HTERT RPE-1 (cell line): Measurements from ENCODE around the gene SGO2.

Experiments
- in situ Hi-C: fragments of 300-500 bp; cut with MboI; formaldehyde crosslinking; loops from 4 replicates; pipeline ENCODE4 v1.14.3; 2020; ENCODE audit warnings: low sequenced_read_pairs

The SGO2 gene, protein sequence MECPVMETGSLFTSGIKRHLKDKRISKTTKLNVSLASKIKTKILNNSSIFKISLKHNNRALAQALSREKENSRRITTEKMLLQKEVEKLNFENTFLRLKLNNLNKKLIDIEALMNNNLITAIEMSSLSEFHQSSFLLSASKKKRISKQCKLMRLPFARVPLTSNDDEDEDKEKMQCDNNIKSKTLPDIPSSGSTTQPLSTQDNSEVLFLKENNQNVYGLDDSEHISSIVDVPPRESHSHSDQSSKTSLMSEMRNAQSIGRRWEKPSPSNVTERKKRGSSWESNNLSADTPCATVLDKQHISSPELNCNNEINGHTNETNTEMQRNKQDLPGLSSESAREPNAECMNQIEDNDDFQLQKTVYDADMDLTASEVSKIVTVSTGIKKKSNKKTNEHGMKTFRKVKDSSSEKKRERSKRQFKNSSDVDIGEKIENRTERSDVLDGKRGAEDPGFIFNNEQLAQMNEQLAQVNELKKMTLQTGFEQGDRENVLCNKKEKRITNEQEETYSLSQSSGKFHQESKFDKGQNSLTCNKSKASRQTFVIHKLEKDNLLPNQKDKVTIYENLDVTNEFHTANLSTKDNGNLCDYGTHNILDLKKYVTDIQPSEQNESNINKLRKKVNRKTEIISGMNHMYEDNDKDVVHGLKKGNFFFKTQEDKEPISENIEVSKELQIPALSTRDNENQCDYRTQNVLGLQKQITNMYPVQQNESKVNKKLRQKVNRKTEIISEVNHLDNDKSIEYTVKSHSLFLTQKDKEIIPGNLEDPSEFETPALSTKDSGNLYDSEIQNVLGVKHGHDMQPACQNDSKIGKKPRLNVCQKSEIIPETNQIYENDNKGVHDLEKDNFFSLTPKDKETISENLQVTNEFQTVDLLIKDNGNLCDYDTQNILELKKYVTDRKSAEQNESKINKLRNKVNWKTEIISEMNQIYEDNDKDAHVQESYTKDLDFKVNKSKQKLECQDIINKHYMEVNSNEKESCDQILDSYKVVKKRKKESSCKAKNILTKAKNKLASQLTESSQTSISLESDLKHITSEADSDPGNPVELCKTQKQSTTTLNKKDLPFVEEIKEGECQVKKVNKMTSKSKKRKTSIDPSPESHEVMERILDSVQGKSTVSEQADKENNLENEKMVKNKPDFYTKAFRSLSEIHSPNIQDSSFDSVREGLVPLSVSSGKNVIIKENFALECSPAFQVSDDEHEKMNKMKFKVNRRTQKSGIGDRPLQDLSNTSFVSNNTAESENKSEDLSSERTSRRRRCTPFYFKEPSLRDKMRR

DNA sequence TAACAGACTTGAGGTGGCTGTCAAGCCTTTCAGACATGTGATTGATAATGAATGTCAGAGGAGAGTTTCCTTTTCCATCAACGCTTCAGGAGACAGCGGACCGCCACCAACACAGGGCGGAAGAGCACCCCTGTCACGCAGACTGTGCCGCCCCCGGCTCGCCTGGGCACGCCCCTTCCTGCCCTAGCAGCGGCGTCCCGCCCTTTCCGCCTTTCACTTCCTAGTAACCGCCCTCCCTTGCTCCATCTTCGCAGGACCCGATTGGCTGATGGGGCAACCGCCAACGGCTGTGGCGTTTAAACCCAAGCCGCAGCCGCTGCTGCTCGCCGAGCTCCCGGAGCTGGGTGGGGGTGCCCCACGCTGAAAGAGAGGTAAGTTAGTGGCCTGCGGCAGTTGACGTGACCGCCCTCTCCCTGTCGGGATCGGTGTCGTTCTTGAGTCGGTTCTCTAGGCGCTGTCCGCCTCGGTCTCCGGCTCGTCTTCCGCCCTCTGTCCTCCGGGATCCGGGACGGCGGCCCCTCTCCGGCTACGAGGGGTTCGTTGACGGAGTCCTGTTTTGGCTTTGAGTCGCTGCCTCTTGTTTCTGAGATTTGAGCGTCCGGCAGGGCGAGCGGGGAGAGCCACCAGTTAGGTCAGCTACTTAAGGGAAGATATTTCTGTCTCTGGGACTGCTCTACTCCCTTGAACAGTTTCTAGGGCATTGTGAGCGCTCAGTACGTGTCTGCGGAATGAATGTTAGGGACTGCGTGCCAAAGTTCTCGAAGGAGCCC lies at the start of gene SGO2:
SGO2 (plus strand) TSS at position 326 of the 770 bp plus-strand sequence. CDS start 6,769 bp downstream, outside the sequence.
- in situ Hi-C loops: no loop called here

DNA sequence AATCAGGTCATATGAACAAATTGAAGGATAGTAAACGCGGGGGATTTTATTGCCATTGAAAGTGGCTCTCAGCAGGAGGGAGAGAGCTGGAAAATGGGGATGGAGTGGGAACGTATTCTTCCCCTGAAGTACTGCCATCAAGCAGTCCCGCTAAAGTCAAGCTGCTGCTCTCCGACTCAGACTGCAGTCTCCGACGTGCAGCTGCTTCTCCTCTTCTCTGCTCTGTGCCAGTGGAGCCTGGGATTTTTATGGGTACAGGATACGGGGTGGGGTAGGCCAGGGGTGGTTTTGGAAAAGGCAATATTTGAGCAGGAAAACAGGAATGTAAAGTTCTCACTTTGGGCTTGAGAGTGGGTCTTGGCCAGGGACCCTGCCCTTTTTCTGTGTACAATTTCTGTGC lies 49.2 kb upstream of the SGO2 start:
- in situ Hi-C loops: no loop called here

DNA sequence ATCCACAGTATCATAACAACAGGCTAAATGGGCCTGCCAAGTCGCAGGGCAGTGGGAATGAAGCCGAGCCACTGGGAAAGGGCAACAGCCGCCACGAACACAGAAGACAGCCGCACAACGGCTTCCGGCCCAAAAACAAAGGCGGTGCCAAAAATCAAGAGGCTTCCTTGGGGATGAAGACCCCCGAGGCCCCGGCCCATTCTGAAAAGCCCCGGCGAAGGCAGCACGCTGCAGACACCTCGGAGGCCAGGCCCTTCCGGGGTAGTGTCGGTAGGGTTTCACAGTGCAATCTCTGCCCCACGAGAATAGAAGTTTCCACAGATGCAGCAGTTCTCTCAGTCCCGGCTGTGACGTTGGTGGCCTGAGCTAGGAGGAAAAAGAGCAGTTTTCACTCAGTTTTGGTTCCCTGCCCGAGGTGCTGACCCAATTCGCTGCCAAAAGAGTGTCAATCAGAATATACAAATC lies 48.3 kb upstream of the SGO2 start:
- in situ Hi-C loops: no loop called here

DNA sequence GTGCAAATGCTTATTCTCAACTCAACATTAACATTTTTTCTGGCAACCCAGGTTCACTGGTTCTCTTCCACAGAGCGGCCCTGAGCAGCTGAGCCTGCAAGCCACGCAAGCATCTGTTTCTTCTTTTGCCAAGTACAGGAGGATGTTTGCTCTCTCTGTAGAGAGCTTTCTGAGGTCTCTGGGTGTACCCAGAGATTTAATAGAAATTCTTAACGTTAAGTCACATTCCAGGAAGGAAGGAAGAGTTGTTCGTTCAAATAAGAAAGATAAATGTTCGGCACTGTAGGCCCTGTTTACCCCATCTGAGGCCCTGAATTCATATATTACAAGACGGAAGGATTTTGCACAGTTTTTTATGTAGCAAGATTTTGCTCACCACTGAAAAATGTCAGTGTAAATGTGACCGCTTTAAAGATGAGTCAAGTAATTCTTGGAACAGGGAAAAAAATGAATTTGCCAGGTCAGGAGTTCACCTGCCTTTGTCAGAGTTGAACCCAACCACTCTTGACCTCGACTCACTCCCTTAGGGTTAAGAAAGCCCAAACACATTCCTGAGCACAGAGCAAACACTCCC lies 46.2 kb upstream of the SGO2 start:
- in situ Hi-C loops: no loop called here

DNA sequence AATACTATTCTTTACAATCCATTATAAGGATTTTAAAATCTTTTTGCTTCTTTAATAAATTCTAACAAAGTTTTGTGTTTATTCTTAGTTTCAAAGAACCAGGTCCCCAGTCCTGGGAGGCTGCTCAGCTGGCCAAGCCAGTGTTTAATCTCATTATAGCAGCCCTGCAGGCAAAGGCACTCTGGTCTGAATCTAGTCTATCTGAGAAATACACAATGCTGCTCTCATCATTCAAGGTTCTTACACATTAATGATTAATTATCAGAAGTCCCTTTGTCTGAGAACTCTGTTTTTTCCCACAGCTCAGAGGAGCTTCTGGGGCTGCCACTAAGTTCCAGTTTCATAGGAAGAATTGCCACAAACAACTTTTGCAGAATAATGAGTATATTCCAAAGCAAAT lies 43.8 kb upstream of the SGO2 start:
- in situ Hi-C loops: no loop called here

DNA sequence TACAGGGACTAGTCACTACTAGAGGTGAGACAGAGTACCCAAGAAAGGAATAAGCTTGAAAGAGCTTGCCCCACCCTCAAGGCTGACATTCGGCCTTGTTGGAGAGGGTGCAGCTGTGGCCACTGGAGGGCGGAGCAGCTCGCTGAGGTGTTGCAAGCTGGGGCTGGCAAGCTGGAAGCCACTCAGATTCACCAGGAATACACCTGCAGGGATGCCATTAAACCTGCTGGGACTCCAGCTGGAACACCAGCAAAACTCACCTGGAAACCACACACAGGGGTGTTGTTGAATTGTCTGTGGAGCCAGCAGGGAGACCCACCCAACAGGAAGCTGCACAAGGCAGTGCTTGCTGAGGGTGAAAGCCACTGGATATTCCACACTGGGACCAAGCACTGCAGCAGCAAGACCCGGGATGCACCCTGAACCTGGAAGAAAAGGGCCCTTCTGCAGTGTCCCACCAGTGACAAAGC lies 42.2 kb upstream of the SGO2 start:
- in situ Hi-C loops: no loop called here

DNA sequence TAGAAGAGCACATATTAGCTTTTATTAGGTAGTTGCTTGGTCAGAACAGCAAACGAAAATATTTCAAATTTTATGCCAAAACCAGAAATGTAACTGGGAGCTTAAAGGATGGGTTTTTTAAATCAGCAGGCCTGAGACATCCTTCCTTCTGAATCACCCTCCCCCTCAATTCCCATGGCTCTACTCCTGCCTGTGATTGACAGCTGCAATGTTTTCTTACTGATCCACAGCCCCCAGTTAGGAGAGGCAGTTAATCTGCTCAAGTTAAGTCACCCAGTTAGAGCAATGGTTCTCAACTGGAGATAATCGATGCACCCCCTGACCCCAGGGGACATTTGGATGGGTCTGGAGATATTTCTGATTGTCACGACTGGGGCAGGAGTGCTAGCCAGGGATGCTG lies 41.1 kb upstream of the SGO2 start:
- in situ Hi-C loops: no loop called here

DNA sequence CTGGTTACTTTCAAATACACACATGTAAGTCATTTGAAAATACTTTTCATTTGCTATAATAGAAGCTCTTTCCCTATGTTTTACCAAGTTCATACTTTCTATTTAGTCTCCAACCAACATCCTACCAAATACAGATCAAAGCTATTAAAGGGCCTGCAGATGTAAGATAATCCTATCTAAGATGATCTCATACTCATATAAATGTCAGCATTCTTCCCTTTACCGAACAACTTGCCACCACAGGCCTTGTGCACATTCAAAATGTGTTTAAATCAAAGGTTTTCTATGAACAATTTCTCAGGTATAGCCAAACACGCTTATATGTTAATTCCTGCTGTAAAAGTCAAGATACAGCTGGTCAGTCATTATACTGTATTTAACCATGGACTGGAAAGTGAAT lies 39.5 kb upstream of the SGO2 start:
- in situ Hi-C loops: no loop called here

DNA sequence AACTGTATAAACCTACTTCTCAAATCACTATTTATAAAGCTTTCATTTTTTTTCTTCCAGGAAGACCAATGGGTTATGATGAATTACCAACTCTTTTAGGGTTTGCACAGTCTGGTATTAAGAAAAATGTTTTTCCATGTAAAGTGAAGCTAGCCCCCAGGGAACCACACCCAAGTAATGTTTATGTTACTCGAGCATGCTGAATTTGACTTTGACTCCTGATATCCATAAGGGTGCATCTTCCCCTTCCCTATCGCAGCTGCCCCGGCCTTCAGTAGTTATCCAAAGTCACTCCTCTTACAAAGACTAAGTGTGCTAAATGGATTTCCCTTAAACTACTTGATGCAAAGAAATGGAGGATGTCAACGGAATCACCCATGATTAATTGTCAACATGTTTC lies 37.8 kb upstream of the SGO2 start:
- in situ Hi-C loops: no loop called here

DNA sequence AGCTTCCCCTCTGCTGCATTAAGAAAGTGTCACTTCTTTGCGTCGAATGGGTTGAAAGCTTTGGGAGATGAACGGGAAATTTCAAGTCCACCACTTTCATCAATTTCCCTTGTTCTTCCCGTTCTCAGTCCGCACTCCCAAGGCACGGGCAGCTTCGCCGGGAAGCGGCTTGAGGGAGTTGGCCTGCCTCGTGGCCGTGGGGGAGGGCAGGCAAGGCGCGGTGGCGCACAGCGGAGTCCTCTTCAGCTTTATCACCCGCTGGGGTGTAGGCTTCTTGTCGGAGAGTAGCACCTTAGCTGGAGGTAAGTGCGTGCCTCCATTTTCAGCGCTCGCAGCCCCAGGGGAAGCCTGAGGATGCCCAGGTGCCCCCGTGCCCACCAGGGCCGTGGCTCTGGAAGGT lies 36.0 kb upstream of the SGO2 start:
- in situ Hi-C loops: no loop called here

DNA sequence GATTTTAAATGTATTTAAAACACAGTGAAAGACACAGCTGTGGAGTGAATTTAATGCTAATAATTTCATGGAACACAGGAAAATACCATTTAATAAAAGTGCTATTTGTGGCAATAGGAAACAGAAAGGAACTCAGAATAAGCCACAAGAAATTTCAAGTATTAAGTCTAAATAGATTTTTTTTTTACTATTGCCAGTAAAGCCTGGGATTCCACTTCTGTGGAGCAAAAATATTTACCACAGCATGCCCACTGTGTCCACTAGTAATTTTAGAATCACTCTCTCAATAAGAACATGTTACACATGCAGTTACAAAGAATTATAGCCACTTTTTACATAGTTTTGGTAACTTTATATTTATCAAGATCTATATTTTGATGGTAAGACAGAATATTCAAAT lies 33.4 kb upstream of the SGO2 start:
- in situ Hi-C loops: no loop called here

DNA sequence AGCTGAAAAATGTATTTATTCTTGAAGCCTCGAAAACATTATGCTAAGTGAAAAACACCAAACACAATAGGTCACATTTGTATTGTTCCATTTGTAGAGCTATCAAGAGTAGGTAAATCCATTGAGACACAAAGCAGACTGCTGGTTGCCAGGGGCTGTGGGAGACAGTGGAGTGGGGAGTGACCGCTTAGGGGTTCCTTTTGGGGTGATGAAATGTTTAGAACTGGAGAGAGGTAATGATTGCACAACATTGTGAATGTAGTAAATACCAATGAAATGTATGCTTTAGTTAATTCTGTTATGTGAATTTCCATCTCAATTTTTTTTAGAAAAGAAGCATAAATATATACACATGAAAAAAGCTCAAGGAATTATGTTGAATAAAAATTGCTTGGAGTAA lies 32.0 kb upstream of the SGO2 start:
- in situ Hi-C loops: no loop called here

DNA sequence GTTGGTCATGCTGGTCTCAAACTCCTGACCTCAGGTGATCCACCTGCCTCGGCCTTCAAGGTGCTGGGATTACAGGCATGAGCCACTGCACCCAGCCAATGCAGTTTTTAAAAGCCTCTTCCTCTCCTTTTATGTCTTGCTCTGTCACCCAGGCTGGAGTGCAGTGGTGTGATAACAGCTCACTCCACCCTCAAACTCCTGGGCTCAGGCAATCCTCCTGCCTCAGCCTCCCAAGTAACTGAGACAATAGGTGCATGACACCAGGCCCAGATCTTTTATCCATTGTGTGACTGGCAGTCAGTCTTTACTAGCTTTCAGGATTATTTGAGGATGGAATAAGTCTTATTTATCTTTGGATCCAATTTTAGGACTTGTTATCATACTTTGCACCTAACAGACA lies 29.3 kb upstream of the SGO2 start:
- in situ Hi-C loops: no loop called here

DNA sequence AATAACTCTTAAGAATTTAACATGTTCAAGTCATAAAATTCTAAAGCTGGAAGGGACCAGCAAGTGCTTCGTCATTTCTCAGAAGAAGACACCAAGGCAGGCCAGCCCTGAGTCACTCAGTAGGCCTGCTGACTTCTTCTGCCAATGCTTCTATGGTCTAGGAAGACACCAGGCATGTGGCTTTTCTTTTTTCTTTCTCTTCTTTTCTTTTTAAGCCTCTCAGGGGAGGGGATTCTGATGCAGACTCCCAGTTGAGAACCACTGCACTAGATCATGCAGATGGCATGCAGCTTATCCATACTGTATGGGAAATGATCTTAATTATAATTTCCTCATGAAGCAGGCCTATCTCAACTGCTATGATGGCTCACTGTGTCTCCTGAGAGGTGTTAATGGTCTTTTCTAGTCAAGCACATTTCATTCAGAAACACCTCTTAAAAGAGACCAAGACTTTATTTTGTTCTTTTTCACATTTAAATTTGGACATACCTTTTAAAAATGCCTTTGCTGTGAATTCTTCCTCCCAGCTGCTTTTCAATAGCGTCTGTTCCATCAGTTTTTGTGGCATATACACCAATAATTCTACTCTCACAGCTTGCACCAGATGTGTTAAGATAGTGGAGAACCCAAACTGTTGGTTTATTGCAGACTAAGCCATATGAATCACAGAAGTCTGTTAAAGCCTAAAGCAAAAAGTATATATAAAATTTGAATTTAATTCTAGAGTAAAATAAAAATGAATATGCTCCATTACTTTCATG lies 27.4 kb upstream of the SGO2 start:
- in situ Hi-C loops: no loop called here

DNA sequence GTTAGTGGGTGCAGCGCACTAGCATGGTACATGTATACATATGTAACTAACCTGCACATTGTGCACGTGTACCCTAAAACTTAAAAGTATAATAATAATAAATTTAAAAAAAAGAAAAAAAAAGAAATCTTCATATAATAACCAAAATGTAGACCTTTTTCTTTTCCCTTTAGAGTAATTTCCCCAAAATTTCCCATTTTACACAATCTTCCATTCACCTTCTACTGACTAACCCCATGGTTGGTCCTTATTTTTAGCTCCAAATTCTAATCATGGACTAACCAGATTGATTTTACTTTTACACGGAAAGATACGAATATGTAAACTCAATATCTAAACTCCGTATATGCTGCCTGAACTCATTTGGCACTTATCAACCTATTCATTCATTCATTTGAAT lies 23.8 kb upstream of the SGO2 start:
- in situ Hi-C loops: no loop called here

DNA sequence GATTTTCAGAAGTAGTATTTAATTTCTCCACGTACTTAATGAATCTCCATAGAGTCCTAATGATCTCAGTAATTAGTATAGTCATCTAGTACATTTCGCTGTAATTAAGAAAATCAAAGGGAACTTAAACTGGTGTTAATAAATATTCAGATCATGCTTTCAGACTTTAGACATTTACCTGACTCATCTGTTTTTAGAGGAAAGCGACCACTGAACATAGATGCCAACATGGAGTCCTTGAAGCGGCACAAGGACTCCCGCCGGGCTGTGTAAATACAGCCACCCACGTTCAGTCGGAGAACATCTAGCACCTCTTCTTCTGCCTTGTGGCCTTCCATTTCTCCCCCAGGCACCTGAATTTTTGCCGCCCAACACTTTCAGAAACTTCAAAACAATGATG lies 19.3 kb upstream of the SGO2 start:
- in situ Hi-C loops: no loop called here

DNA sequence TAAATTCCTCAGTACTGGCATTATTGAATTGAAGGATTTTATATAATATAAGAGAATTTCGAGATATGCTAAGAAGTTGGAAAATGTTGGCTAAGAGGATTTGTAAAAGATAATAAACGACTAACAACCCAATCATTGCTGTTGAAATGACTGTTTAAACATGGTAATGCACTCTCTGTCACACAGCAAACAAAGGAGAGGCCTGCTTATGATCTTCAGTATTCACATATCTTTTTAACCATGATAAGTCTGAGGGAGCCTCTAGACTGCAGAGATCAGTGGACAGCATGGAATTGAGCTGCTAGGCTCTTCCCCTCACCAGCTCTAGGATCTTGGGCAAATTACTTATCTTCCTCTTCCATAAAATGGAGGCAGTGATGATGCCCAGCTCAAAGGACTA lies 18.8 kb upstream of the SGO2 start:
- in situ Hi-C loops: no loop called here

DNA sequence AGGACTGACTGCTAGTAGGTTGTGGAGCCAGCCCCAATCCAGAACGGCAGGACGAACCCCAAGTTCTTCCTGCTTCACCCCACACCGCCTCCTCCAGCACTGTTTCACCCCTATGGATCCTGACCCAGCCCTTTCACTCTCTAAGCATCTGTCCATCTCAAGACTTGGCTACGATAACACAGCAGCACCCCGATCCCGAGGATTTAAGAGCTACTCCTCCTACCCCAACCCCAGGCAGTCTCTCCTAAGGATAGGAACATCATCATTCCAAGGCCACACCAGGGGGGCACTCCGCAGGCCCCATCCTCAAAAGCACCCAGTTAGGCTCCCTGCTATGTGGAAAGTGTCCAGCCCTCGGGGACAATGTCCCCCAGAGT lies 16.8 kb upstream of the SGO2 start:
- in situ Hi-C loops: no loop called here
